Thyroid gland (tissue), 4 donors: Measurements from ENCODE around the gene CCBE1.

ENCODE experiments used
- POLR2A ChIP-seq, 2 donors: fragments of 450-650 bp; IDR thresholded peaks; one replicate each; pipeline ENCODE4 v1.6.1; 2017; ENCODE audit warnings: antibody characterized with exemption in 2 of 2, mild to moderate bottlenecking in 2 of 2, moderate library complexity in 1 of 2
- TF ChIP-seq, protein P1 (sequence below), 6 experiments: fragments of 200-600 bp in 3 of 6; fragments of 450-650 bp in 3 of 6; sonication (generic) in 3 of 6; IDR thresholded peaks; one replicate each; pipeline ENCODE4 v1.5.1; 2016 to 2019; ENCODE audit warnings: antibody characterized with exemption in 6 of 6, mild to moderate bottlenecking in 2 of 6, inconsistent platforms in 1 of 6, moderate library complexity in 1 of 6

GRCh38 chr18:59659508-59660170 lies 37.6 kb downstream of the CCBE1 start:
- TF ChIP-seq, protein P1, sequence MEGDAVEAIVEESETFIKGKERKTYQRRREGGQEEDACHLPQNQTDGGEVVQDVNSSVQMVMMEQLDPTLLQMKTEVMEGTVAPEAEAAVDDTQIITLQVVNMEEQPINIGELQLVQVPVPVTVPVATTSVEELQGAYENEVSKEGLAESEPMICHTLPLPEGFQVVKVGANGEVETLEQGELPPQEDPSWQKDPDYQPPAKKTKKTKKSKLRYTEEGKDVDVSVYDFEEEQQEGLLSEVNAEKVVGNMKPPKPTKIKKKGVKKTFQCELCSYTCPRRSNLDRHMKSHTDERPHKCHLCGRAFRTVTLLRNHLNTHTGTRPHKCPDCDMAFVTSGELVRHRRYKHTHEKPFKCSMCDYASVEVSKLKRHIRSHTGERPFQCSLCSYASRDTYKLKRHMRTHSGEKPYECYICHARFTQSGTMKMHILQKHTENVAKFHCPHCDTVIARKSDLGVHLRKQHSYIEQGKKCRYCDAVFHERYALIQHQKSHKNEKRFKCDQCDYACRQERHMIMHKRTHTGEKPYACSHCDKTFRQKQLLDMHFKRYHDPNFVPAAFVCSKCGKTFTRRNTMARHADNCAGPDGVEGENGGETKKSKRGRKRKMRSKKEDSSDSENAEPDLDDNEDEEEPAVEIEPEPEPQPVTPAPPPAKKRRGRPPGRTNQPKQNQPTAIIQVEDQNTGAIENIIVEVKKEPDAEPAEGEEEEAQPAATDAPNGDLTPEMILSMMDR (IDR thresholded peaks at IDR 0.05) = no peak
- no peak for TF ChIP-seq POLR2A (IDR thresholded peaks at IDR 0.05)
